ENCODE results near the gene ADCY9.
"Not testable (repeated sequence)": the region's sequence is repeated elsewhere in the genome, so short reads cannot be mapped to it uniquely, and the experiment has no call there.

ADCY9 gene

GRCh38 chr16:4081047-4081446 lies 35.2 kb downstream of the ADCY9 start:
- TF ChIP-seq CTCF (IDR thresholded peaks at IDR 0.05; ENCODE audit: insufficient read depth, low read length, missing control alignments) = no peak
- ChIA-PET CTCF (interaction anchor here (0.8 to 1.5 kb wide), 2 partner anchors 15 to 20 kb away, joined by 3 read pairs; no protein-coding TSS in a partner anchor), POLR2A (no interaction called here)
- no peak overlapping the region for H3K4me3 ChIP-seq (ENCODE audit: low read depth, low read length)
- DNase-seq (ENCODE audit: low read depth, low spot score) = no peak

GRCh38 chr16:4077174-4077649 lies 39.0 kb downstream of the ADCY9 start:
- no peak overlapping the region for H3K4me3 ChIP-seq (ENCODE audit: low read depth, low read length)
- no peak for DNase-seq (ENCODE audit: low read depth, low spot score)
- POLR2A ChIA-PET = no interaction called here
- no peak for TF ChIP-seq CTCF (IDR thresholded peaks at IDR 0.05; ENCODE audit: insufficient read depth, low read length, missing control alignments)
- CTCF ChIA-PET = no interaction called here

GRCh38 chr16:4075534-4075933 lies 40.7 kb downstream of the ADCY9 start:
- DNase-seq (ENCODE audit: low read depth, low spot score) = no peak
- ChIA-PET CTCF (no interaction called here), POLR2A (no interaction called here)
- no peak for TF ChIP-seq CTCF (IDR thresholded peaks at IDR 0.05; ENCODE audit: insufficient read depth, low read length, missing control alignments)
- no peak overlapping the region for H3K4me3 ChIP-seq (ENCODE audit: low read depth, low read length)

GRCh38 chr16:4073150-4073549 lies 43.1 kb downstream of the ADCY9 start:
- H3K4me3 ChIP-seq (ENCODE audit: low read depth, low read length); DNase-seq (ENCODE audit: low read depth, low spot score); POLR2A ChIA-PET: not testable (repeated sequence)
- CTCF ChIA-PET = interaction anchor here (0.6 to 1.9 kb wide), 2 partner anchors 180 to 383 kb away, joined by 3 to 5 read pairs; no protein-coding TSS in a partner anchor

- ChIA-PET CTCF (interaction anchor here (0.6 to 1.9 kb wide), 2 partner anchors 128 to 181 kb away, joined by 3 to 5 read pairs; no protein-coding TSS in a partner anchor), POLR2A (no interaction called here)
- no peak for DNase-seq (ENCODE audit: low read depth, low spot score)
- H3K4me3 ChIP-seq (ENCODE audit: low read depth, low read length) = no peak overlapping the region
- no peak for TF ChIP-seq CTCF (IDR thresholded peaks at IDR 0.05; ENCODE audit: insufficient read depth, low read length, missing control alignments)
Measured at GRCh38 chr16:4071686-4072561, 44.3 kb downstream of the ADCY9 start.

- TF ChIP-seq CTCF (IDR thresholded peaks at IDR 0.05; ENCODE audit: insufficient read depth, low read length, missing control alignments) = no peak
- CTCF ChIA-PET = interaction anchor here (0.6 kb wide), 1 partner anchor 129 kb away, joined by 3 read pairs; no protein-coding TSS in a partner anchor
Measured at GRCh38 chr16:4070936-4071335, 45.3 kb downstream of the ADCY9 start.

More at GRCh38 chr16:4070936-4071335, 45.3 kb downstream of the ADCY9 start:
- POLR2A ChIA-PET = no interaction called here
- H3K4me3 ChIP-seq (ENCODE audit: low read depth, low read length) = no peak overlapping the region
- no peak for DNase-seq (ENCODE audit: low read depth, low spot score)
